DND-41 (cell line): ENCODE data around the gene CLTCL1.
"Not testable (repeated sequence)": the region's sequence is repeated elsewhere in the genome, so short reads cannot be mapped to it uniquely, and the experiment has no call there.

Experiments
- ATAC-seq: fragments of 200-7000 bp; cut with Tn5 transposase; 3 replicates; pipeline ENCODE4 v1.9.1; 2021; ENCODE audit warnings: low read depth; ENCODE audit not compliant: insufficient read depth
- DNase-seq: peaks from one replicate; pipeline ENCODE4 v3.0.0-alpha.2; 2020
- H2AFZ ChIP-seq: 2 replicates; pipeline ENCODE4 v1.6.0; 2012; ENCODE audit warnings: low read depth, low read length
- H3K27ac ChIP-seq: 2 replicates; pipeline ENCODE4 v1.5.1; 2012; ENCODE audit warnings: low read length, inconsistent platforms
- H3K27me3 ChIP-seq: fragments of 200-600 bp; sonication (generic); 2 replicates; pipeline ENCODE4 v1.6.0; 2012; ENCODE audit warnings: low read length, mild to moderate bottlenecking, inconsistent platforms; ENCODE audit not compliant: insufficient read depth, poor library complexity
- H3K36me3 ChIP-seq: 2 replicates; pipeline ENCODE4 v1.5.1; 2012; ENCODE audit warnings: low read length, inconsistent platforms; ENCODE audit not compliant: insufficient read depth
- H3K4me1 ChIP-seq: 2 replicates; pipeline ENCODE4 v1.5.1; 2012; ENCODE audit warnings: mild to moderate bottlenecking, low read length; ENCODE audit not compliant: insufficient read depth
- H3K4me2 ChIP-seq: 2 replicates; pipeline ENCODE4 v1.6.0; 2012; ENCODE audit warnings: mild to moderate bottlenecking, moderate library complexity, low read length, inconsistent platforms; ENCODE audit not compliant: insufficient read depth
- H3K4me3 ChIP-seq, 2 experiments: fragments of 200-600 bp in 1 of 2; shearing (Covaris generic) in 1 of 2; 2 replicates each; pipeline ENCODE4 v1.5.1; 2012 to 2016; ENCODE audit warnings: inconsistent platforms in 2 of 2, low read length in 2 of 2, mild to moderate bottlenecking in 2 of 2, low read depth in 1 of 2, moderate library complexity in 1 of 2
- H3K79me2 ChIP-seq: 2 replicates; pipeline ENCODE4 v1.6.0; 2012; ENCODE audit warnings: low read length, inconsistent platforms; ENCODE audit not compliant: insufficient read depth
- H3K9ac ChIP-seq: 2 replicates; pipeline ENCODE4 v1.6.0; 2012; ENCODE audit warnings: low read depth, mild to moderate bottlenecking, inconsistent platforms, low read length, moderate library complexity
- H3K9me3 ChIP-seq: 2 replicates; pipeline ENCODE4 v1.5.1; 2012; ENCODE audit warnings: low read length, moderate library complexity, mild to moderate bottlenecking, inconsistent platforms; ENCODE audit not compliant: insufficient read depth, severe bottlenecking
- H4K20me1 ChIP-seq: 2 replicates; pipeline ENCODE4 v1.6.0; 2012; ENCODE audit warnings: low read length; ENCODE audit not compliant: insufficient read depth
- EZH2 ChIP-seq: IDR thresholded peaks from 3 replicates; pipeline ENCODE4 v1.6.1; 2012; ENCODE audit warnings: borderline replicate concordance, low read depth, mild to moderate bottlenecking, moderate library complexity, low read length, inconsistent platforms; ENCODE audit not compliant: severe bottlenecking
- TF ChIP-seq, protein P1 (sequence below): IDR thresholded peaks from 2 replicates; pipeline ENCODE4 v1.5.1; 2012; ENCODE audit warnings: borderline replicate concordance, low read length, moderate library complexity, mild to moderate bottlenecking; ENCODE audit not compliant: poor library complexity, severe bottlenecking; ENCODE audit errors: extremely low read depth

Gene CLTCL1

DNA sequence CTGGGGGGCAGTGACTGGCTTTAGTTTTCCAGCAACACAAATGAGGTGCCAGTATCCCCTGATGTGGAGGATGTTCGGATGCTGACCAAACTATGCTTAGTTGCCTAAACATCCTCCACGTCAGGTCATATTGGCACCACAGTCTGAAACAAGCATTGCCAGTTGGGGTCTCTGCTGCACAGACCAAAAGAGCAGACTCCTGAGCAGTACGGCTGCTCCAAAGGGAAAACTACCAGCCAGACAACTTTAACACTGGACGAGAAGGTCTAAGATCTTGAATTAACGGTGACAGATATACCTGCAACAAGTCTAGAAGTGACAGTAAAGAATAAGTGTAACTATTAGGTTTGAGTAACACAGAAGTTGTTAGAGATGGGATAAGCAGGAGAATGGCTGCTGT lies 40.5 kb upstream of the CLTCL1 start:
- Histone ChIP-seq H3K4me3 (no peak overlapping the region), H3K79me2 (no peaks in the 10 kb centered on the region), H3K4me2 (no peak overlapping the region), H3K9me3 (peaks cover 18% of the 10 kb centered on the region), H3K36me3 (peaks cover 77% of the 10 kb centered on the region), H4K20me1 (no peaks in the 10 kb centered on the region), H2AFZ (no peak overlapping the region), H3K27ac (no peak overlapping the region), H3K27me3 (no peaks in the 10 kb centered on the region), H3K9ac (no peak overlapping the region), H3K4me1 (no peaks in the 10 kb centered on the region)
- DNase-seq: no peak
- TF ChIP-seq, protein P1, sequence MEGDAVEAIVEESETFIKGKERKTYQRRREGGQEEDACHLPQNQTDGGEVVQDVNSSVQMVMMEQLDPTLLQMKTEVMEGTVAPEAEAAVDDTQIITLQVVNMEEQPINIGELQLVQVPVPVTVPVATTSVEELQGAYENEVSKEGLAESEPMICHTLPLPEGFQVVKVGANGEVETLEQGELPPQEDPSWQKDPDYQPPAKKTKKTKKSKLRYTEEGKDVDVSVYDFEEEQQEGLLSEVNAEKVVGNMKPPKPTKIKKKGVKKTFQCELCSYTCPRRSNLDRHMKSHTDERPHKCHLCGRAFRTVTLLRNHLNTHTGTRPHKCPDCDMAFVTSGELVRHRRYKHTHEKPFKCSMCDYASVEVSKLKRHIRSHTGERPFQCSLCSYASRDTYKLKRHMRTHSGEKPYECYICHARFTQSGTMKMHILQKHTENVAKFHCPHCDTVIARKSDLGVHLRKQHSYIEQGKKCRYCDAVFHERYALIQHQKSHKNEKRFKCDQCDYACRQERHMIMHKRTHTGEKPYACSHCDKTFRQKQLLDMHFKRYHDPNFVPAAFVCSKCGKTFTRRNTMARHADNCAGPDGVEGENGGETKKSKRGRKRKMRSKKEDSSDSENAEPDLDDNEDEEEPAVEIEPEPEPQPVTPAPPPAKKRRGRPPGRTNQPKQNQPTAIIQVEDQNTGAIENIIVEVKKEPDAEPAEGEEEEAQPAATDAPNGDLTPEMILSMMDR: no peak
- no peak for TF ChIP-seq EZH2
- no peak for ATAC-seq

DNA sequence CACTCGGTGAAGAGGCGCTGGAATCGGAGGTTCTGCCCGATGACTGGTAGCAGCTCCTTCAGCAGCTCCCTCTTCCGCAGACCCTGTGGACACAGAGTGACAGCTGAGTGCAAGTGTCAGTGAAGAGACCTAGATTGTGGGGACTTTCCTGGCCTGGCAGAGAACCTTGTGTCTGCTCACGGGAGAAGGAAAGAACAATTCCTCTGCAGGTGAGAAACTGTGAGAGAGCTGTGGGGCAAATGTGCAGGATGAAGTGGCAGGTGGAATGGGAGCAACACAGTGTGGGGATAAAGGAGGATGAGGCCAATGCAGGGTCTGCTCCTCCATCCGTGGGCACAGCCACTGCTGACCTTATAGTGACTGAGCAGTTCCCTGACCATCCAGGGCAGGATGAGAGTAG lies 40.0 kb upstream of the CLTCL1 start:
- H3K9ac ChIP-seq: no peak overlapping the region
- peaks cover 72% of the 10 kb centered on the region for H3K36me3 ChIP-seq
- no peak overlapping the region for H3K4me3 ChIP-seq
- no peaks in the 10 kb centered on the region for H4K20me1 ChIP-seq
- TF ChIP-seq EZH2: no peak
- TF ChIP-seq, protein P1: no peak
- DNase-seq: no peak
- no peaks in the 10 kb centered on the region for H3K79me2 ChIP-seq
- ATAC-seq: no peak
- no peaks in the 10 kb centered on the region for H3K4me1 ChIP-seq
- no peak overlapping the region for H3K4me2 ChIP-seq
- H3K27me3 ChIP-seq: no peaks in the 10 kb centered on the region
- peaks cover 18% of the 10 kb centered on the region for H3K9me3 ChIP-seq
- H3K27ac ChIP-seq: no peak overlapping the region
- no peak overlapping the region for H2AFZ ChIP-seq

DNA sequence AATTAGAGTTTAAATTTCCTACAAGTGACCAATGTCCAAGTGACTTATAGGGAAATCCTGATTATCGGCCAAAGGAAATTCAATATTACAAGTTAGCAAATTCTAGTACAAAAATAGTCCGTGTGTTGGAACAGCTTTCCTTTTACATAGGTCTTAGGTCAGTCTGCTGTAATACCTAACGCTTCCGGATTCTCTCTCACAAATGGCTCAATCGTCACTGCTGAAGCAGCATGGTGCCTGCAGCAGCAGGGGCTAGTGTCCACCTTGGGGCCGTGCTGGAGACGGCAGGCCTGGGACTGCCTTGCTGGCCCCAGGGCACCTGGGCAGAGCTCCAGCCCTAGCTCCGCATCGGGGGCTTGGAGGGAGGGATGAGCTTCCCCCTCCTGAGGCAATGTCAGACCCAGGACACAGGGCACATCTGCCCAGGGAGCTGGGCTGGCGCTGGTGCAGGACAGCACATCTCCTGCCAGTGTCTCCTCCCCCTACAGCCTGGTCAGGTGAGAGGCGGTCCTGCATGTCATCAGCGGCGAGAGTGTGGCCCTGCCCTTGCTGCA lies 39.4 kb upstream of the CLTCL1 start:
- Histone ChIP-seq H3K4me3 (no peak overlapping the region), H3K4me1 (no peaks in the 10 kb centered on the region), H2AFZ (no peak overlapping the region), H4K20me1 (no peaks in the 10 kb centered on the region), H3K79me2 (no peaks in the 10 kb centered on the region), H3K27ac (no peak overlapping the region), H3K9ac (no peak overlapping the region), H3K4me2 (no peak overlapping the region), H3K36me3 (peaks cover 66% of the 10 kb centered on the region), H3K9me3 (peaks cover 15% of the 10 kb centered on the region), H3K27me3 (no peaks in the 10 kb centered on the region)
- TF ChIP-seq, protein P1: no peak
- TF ChIP-seq EZH2: no peak
- DNase-seq: no peak
- no peak for ATAC-seq

DNA sequence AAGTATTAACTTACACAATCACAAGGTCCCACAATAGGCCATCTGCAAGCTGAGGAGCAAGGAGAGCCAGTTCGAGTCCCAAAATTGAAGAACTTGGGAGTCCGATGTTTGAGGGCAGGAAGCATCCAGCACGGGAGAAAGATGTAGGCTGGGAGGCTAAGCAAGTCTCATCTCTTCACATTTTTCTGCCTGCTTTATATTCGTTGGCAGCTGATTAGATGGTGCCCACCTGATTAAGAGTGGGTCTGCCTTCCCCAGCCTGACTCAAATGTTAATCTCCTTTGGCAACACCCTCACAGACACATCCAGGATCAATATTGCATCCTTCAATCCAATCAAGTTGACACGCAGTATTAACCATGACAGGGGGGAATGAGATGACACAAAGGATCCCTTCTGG lies 38.7 kb upstream of the CLTCL1 start:
- H3K36me3 ChIP-seq: peaks cover 59% of the 10 kb centered on the region

More for the DNA sequence above, 38.7 kb upstream of the CLTCL1 start:
- not testable (repeated sequence) for H2AFZ ChIP-seq, ATAC-seq, DNase-seq, H3K4me3 ChIP-seq, H3K27ac ChIP-seq, H3K4me2 ChIP-seq, H3K79me2 ChIP-seq, H3K9ac ChIP-seq, H4K20me1 ChIP-seq, H3K27me3 ChIP-seq, H3K4me1 ChIP-seq
- H3K9me3 ChIP-seq: peaks cover 11% of the 10 kb centered on the region
